Epidermal melanocyte (primary cell): Measurements from ENCODE around the gene C22orf39.

ENCODE experiments used
- DNase-seq: peaks from one replicate; pipeline ENCODE4 v3.0.0; 2011; ENCODE audit warnings: low spot score; ENCODE audit not compliant: insufficient read length

Gene C22orf39

GRCh38 chr22:19430890-19431541, 16.5 kb downstream of the C22orf39 start:
- DNase-seq: no peak

GRCh38 chr22:19429950-19430889, 17.3 kb downstream of the C22orf39 start:
- no peak for DNase-seq

GRCh38 chr22:19424186-19424500, 23.4 kb downstream of the C22orf39 start:
- DNase-seq: no peak

GRCh38 chr22:19422440-19423301, 24.8 kb downstream of the C22orf39 start:
- no peak for DNase-seq

GRCh38 chr22:19420321-19420720, 27.2 kb downstream of the C22orf39 start:
- DNase-seq: no peak

GRCh38 chr22:19419464-19420178, 27.9 kb downstream of the C22orf39 start:
- no peak for DNase-seq

GRCh38 chr22:19419086-19419463, 28.4 kb downstream of the C22orf39 start:
- DNase-seq: no peak

GRCh38 chr22:19412923-19413322, 34.6 kb downstream of the C22orf39 start:
- no peak for DNase-seq

- DNase-seq: no peak
Observed at GRCh38 chr22:19412478-19412877, 35.0 kb downstream of the C22orf39 start.

GRCh38 chr22:19411690-19412045, 35.8 kb downstream of the C22orf39 start:
- no peak for DNase-seq

- DNase-seq: no peak
Observed at GRCh38 chr22:19410941-19411689, 36.4 kb downstream of the C22orf39 start.

GRCh38 chr22:19407649-19408606, 39.6 kb downstream of the C22orf39 start:
- no peak for DNase-seq

- no peak for DNase-seq
Observed at GRCh38 chr22:19406846-19407245, 40.7 kb downstream of the C22orf39 start.

GRCh38 chr22:19406281-19406811, 41.2 kb downstream of the C22orf39 start:
- DNase-seq: no peak

GRCh38 chr22:19405652-19406051, 41.9 kb downstream of the C22orf39 start:
- DNase-seq: no peak

GRCh38 chr22:19405133-19405532, 42.4 kb downstream of the C22orf39 start:
- DNase-seq: no peak

- DNase-seq: no peak
Observed at GRCh38 chr22:19404676-19405075, 42.8 kb downstream of the C22orf39 start.

- no peak for DNase-seq
Observed at GRCh38 chr22:19402642-19403191, 44.8 kb downstream of the C22orf39 start.

GRCh38 chr22:19401483-19401882, 46.0 kb downstream of the C22orf39 start:
- DNase-seq: no peak
